Activated naive CD4-positive, alpha-beta T cell treated with anti-CD3 and anti-CD28 coated beads for 36 hours (primary cell): ENCODE data around the gene MANSC4. TPM values are rescaled to one million over a fixed set of nuclear protein-coding genes. Genes with fewer than 3 reads are reported as not detected.
"Not testable (repeated sequence)": the region's sequence is repeated elsewhere in the genome, so short reads cannot be mapped to it uniquely, and the experiment has no call there.

Source experiments
- CTCF ChIA-PET: fragments of 350-600 bp; sonication (Branson Sonifier 250); formaldehyde crosslinking; loops from one replicate; lab custom pipeline; 2021; ENCODE audit warnings: antibody characterized with exemption; lab: Charles Lee
- DNase-seq: peaks from one replicate; pipeline ENCODE4 v3.0.0-alpha.2; 2020
- H3K27ac Mint-ChIP-seq: one replicate; pipeline ENCODE4 v1.8.0; 2021; ENCODE audit warnings: mild to moderate bottlenecking, mixed read lengths
- H3K27me3 Mint-ChIP-seq: one replicate; pipeline ENCODE4 v1.8.0; 2021; ENCODE audit warnings: low read depth, mixed read lengths
- H3K36me3 Mint-ChIP-seq: one replicate; pipeline ENCODE4 v1.8.0; 2021; ENCODE audit warnings: low read depth, mixed read lengths
- H3K4me1 Mint-ChIP-seq: one replicate; pipeline ENCODE4 v1.8.0; 2021; ENCODE audit warnings: low read depth, mixed read lengths
- H3K4me3 Mint-ChIP-seq: one replicate; pipeline ENCODE4 v1.8.0; 2021; ENCODE audit warnings: mild to moderate bottlenecking, moderate library complexity, mixed read lengths
- H3K9me3 Mint-ChIP-seq: one replicate; pipeline ENCODE4 v1.8.0; 2021; ENCODE audit warnings: mixed read lengths
- intact Hi-C: fragments of 100-400 bp; cut with micrococcal nuclease; formaldehyde crosslinking; loops from one replicate; pipeline ENCODE4 v1.15.1; 2023
- total RNA-seq, 2 experiments: library from RNA; stranded (reverse); gene quantifications; one replicate each; pipeline ENCODE4 v1.2.3, GENCODE V29; 2021

MANSC4 gene
- total RNA-seq, 2 experiments from 2014 or later, result not detected

DNA sequence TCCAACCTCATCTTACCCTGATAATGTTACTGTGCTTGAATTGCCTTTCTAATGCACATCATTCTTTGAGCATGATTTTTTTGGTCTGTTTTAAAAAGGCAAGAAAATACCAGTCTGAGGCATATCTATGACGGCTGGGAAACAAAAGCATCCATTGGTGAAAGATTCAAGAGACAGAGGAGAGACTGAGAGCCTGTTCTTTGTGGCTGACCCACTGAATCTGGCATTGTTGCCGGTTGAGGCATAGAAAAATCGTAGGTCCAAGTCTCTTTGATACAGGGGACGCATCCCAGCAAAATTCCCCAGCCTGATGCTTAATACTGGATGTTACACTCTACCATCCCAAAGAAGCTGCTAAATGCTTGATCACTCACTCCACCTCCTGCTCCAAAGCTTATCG, 2.9 kb downstream of the MANSC4 start:
- no peaks in the 10 kb centered on the region for H3K9me3 Mint-ChIP-seq
- H3K4me1 Mint-ChIP-seq, result peaks cover 15% of the 10 kb centered on the region
- H3K27ac Mint-ChIP-seq, result no peak overlapping the region
- H3K4me3 Mint-ChIP-seq, result no peak overlapping the region
- CTCF ChIA-PET, result interaction anchor here (1.7 kb wide), 1 partner anchor 11 kb away, joined by 4 read pairs; no protein-coding TSS in a partner anchor
- no peak for DNase-seq
- H3K27me3 Mint-ChIP-seq, result no peaks in the 10 kb centered on the region
- intact Hi-C loops, result no loop called here
- H3K36me3 Mint-ChIP-seq, result peaks cover 9% of the 10 kb centered on the region

DNA sequence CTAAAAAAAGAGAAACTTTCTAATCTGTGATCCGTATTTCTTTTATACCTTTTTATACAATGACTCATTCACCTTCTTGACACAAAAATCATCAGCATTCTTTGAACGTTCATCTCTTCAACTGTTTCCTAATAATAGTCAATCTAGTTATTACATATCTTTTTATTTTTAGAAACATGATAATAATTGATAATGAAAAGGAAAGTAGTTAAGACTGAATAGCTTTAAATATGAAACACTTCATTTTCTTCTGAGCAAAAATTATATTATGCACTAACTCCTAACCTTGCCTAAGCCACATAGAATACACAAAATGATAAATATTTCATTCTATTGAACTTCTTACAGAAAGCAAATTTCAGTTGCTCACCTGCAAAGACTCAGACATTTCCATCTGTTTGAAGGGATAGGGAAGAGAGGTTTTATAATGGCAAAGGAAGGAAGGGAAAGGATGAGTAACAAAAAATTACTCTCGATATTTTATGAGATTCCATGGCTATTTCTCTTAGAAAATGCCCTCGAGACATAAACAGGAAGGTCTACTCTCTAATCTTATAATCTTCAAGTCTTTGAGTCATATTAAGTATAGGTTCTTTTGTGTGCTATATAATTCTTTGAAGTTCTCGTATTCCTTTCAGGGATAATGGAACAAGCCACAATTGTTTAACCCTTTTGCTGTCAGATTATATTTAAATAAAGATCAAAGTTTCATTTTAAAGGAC, 7.5 kb downstream of the MANSC4 start:
- H3K4me3 Mint-ChIP-seq, result no peak overlapping the region
- intact Hi-C loops, result no loop called here
- no peak overlapping the region for H3K27ac Mint-ChIP-seq
- H3K27me3 Mint-ChIP-seq, result no peaks in the 10 kb centered on the region
- DNase-seq, result no peak
- H3K4me1 Mint-ChIP-seq, result peaks cover 6% of the 10 kb centered on the region
- CTCF ChIA-PET, result interaction anchor here (0.7 to 1.1 kb wide), 2 partner anchors 17 to 358 kb away, joined by 3 read pairs; no protein-coding TSS in a partner anchor
- no peaks in the 10 kb centered on the region for H3K36me3 Mint-ChIP-seq
- no peaks in the 10 kb centered on the region for H3K9me3 Mint-ChIP-seq

- Mint-ChIP-seq H3K27ac (no peak overlapping the region), H3K4me3 (no peak overlapping the region), H3K4me1 (peaks cover 6% of the 10 kb centered on the region), H3K9me3 (no peaks in the 10 kb centered on the region), H3K36me3 (no peaks in the 10 kb centered on the region), H3K27me3 (no peaks in the 10 kb centered on the region)
- DNase-seq, result no peak
- intact Hi-C loops, result no loop called here
- CTCF ChIA-PET, result interaction anchor here (0.7 to 1.1 kb wide), 2 partner anchors 16 to 357 kb away, joined by 3 read pairs; no protein-coding TSS in a partner anchor
Observed at GRCh38 chr12:27771481-27772327, 8.3 kb downstream of the MANSC4 start.

- peaks cover 6% of the 10 kb centered on the region for H3K4me1 Mint-ChIP-seq
- H3K36me3 Mint-ChIP-seq, result no peaks in the 10 kb centered on the region
- intact Hi-C loops, result no loop called here
- no peaks in the 10 kb centered on the region for H3K27me3 Mint-ChIP-seq
- no peak overlapping the region for H3K4me3 Mint-ChIP-seq
- H3K27ac Mint-ChIP-seq, result no peak overlapping the region
- H3K9me3 Mint-ChIP-seq, result no peaks in the 10 kb centered on the region
- CTCF ChIA-PET, result no interaction called here
- DNase-seq, result no peak
Observed at GRCh38 chr12:27769142-27769673, 10.8 kb downstream of the MANSC4 start.

GRCh38 chr12:27766587-27766986, 13.4 kb downstream of the MANSC4 start:
- Mint-ChIP-seq H3K27me3 (no peaks in the 10 kb centered on the region), H3K4me1 (peaks cover 11% of the 10 kb centered on the region), H3K4me3 (no peak overlapping the region), H3K36me3 (peaks cover 1% of the 10 kb centered on the region), H3K9me3 (no peaks in the 10 kb centered on the region), H3K27ac (no peak overlapping the region)
- CTCF ChIA-PET, result no interaction called here
- no peak for DNase-seq
- intact Hi-C loops, result no loop called here

DNA sequence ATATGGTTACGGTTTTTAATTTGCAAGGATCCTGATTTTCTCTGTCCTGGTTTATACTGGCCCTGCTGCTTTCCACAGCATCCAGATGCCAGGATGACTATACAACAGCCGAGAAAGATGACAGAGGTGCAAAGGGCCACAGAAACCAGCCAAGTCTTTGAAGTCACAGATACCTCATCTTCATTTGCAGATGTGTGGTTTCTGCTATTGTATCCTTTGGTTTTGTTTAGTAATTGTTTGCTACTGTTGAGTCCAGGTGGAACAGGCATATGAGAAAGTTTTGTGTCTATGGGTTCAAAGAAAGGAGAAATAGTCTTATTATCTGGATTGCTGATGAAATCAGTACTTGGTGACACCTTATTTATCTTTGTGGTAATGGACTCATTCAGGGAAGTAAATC, 17.3 kb downstream of the MANSC4 start:
- DNase-seq, result peak; percentile 41
- intact Hi-C loops, result loop anchor here (2.0 kb wide), 1 partner anchor 48 kb away; no protein-coding TSS in a partner anchor
- H3K27ac Mint-ChIP-seq, result no peak overlapping the region

DNA sequence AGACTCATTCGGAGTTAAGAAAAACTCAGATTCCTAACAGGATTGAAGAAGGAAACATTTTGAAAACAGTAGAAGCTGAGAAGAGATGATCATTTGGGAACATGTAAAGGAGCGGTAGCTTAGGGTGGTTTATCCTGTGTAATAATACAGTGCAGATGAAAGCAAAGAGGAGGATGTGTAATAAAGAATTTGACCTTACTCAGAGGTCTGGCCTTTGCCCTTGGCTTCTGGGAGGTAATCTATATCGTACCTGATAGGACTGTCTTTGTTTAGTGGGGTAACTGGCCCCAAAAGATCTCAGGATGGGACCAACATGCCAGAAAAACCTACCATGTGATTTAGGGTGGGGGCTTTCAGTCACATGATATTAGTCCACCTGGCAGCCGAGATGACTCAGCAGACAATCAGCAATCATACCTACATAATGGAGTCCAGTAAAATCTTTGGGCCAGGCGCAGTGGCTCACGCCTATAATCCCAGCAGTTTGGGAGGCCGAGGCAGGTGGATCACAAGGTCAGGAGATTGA, 23.3 kb downstream of the MANSC4 start:
- H3K27me3 Mint-ChIP-seq, result no peaks in the 10 kb centered on the region
- intact Hi-C loops, result no loop called here
- H3K27ac Mint-ChIP-seq, result no peak overlapping the region
- no peak for DNase-seq
- H3K4me1 Mint-ChIP-seq, result no peaks in the 10 kb centered on the region
- no peaks in the 10 kb centered on the region for H3K9me3 Mint-ChIP-seq
- H3K36me3 Mint-ChIP-seq, result peaks cover 18% of the 10 kb centered on the region
- CTCF ChIA-PET, result interaction anchor here (1.0 kb wide), 1 partner anchor 65 kb away, joined by 3 read pairs; no protein-coding TSS in a partner anchor
- no peak overlapping the region for H3K4me3 Mint-ChIP-seq

More for the DNA sequence above, 17.3 kb downstream of the MANSC4 start:
- CTCF ChIA-PET, result interaction anchor here (0.9 kb wide), 1 partner anchor 9 kb away, joined by 3 read pairs; no protein-coding TSS in a partner anchor
- H3K36me3 Mint-ChIP-seq, result peaks cover 1% of the 10 kb centered on the region
- H3K9me3 Mint-ChIP-seq, result no peaks in the 10 kb centered on the region
- no peak overlapping the region for H3K4me3 Mint-ChIP-seq
- H3K4me1 Mint-ChIP-seq, result peaks cover 6% of the 10 kb centered on the region
- no peaks in the 10 kb centered on the region for H3K27me3 Mint-ChIP-seq

DNA sequence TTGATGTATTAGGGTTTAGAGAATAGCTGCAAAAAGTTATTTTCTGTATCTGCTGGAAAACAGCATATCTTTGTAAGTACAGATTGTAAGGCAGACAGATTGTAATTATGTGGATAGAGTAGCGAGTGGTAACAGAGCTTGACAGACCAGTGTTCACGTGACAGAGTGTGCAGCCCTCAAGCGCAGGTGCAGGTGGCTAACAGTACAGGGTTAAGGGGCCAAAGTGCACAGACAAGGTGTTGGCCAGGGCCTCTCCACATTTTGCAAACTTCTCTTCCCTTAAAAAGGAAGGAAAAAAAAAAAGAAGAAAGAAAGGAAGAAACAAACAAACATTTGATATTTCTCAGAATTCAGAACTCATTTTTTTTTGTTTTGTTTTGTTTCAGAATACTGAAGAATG, 25.2 kb downstream of the MANSC4 start:
- Mint-ChIP-seq H3K27ac (no peak overlapping the region), H3K4me3 (no peak overlapping the region), H3K27me3 (no peaks in the 10 kb centered on the region), H3K9me3 (no peaks in the 10 kb centered on the region), H3K36me3 (peaks cover 18% of the 10 kb centered on the region), H3K4me1 (no peaks in the 10 kb centered on the region)
- intact Hi-C loops, result no loop called here
- CTCF ChIA-PET, result interaction anchor here (0.5 to 1.6 kb wide), 4 partner anchors 9 to 196 kb away, joined by 3 to 4 read pairs (median 3); no protein-coding TSS in a partner anchor
- no peak for DNase-seq

DNA sequence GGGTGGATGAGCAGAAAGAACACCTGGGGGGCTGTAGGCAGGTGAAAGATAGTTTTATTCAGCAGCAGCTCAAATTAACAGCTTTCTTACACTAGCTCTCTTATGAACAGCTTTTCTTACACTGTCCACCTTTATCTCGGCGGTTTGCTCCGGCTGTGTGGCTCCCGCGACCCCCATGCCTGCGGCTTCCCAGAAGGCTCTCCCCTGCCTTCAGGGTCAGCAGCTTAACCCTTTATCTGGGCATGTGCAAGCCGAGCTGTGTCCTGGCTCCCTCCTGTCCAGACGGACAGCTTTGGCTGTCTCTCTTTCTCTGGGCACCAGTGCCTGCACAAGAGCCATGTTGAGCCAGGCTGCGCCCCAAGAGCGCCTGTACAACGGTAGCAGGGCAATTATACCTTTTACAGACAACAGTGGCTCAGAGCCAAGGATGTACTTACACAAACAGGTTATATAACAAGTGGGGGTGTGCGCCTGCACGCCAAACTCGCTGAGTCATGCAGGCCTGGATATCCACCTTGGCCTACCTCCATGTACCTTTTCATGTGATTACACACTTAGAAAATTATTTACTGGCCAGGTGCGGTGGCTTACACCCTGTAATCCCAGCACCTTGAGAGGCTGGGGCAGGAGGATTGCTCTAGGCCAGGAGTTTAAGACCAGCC, 28.5 kb downstream of the MANSC4 start:
- H3K27me3 Mint-ChIP-seq, result no peaks in the 10 kb centered on the region
- no peak for DNase-seq
- no peaks in the 10 kb centered on the region for H3K9me3 Mint-ChIP-seq
- H3K4me1 Mint-ChIP-seq, result peaks cover 3% of the 10 kb centered on the region
- H3K36me3 Mint-ChIP-seq, result peaks cover 24% of the 10 kb centered on the region
- intact Hi-C loops, result no loop called here
- no peak overlapping the region for H3K4me3 Mint-ChIP-seq
- peak overlapping the region; percentile 66 for H3K27ac Mint-ChIP-seq
- CTCF ChIA-PET, result interaction anchor here (1.1 kb wide), 1 partner anchor 28 kb away, joined by 3 read pairs; the partner anchor contains the start of genes KLHL42 and MANSC4

GRCh38 chr12:27747111-27747820, 32.8 kb downstream of the MANSC4 start:
- Mint-ChIP-seq H3K36me3 (peaks cover 35% of the 10 kb centered on the region), H3K4me1 (peaks cover 3% of the 10 kb centered on the region), H3K27me3 (no peaks in the 10 kb centered on the region), H3K27ac (no peak overlapping the region), H3K9me3 (no peaks in the 10 kb centered on the region), H3K4me3 (no peak overlapping the region)
- intact Hi-C loops, result no loop called here
- CTCF ChIA-PET, result interaction anchor here (0.6 to 1.3 kb wide), 4 partner anchors 14 to 194 kb away, joined by 3 to 6 read pairs (median 4); no protein-coding TSS in a partner anchor
- DNase-seq, result no peak

GRCh38 chr12:27745734-27746133, 34.3 kb downstream of the MANSC4 start:
- H3K27me3 Mint-ChIP-seq, H3K27ac Mint-ChIP-seq, H3K4me1 Mint-ChIP-seq, H3K4me3 Mint-ChIP-seq, intact Hi-C loops, H3K9me3 Mint-ChIP-seq, DNase-seq: not testable (repeated sequence)
- peaks cover 38% of the 10 kb centered on the region for H3K36me3 Mint-ChIP-seq
- CTCF ChIA-PET, result interaction anchor here (1.1 to 1.4 kb wide), 2 partner anchors 10 to 76 kb away, joined by 3 to 4 read pairs; no protein-coding TSS in a partner anchor
